ENCODE measurements around the gene CD2AP.
"Not testable (repeated sequence)": the region's sequence is repeated elsewhere in the genome, so short reads cannot be mapped to it uniquely, and the experiment has no call there.

DNA sequence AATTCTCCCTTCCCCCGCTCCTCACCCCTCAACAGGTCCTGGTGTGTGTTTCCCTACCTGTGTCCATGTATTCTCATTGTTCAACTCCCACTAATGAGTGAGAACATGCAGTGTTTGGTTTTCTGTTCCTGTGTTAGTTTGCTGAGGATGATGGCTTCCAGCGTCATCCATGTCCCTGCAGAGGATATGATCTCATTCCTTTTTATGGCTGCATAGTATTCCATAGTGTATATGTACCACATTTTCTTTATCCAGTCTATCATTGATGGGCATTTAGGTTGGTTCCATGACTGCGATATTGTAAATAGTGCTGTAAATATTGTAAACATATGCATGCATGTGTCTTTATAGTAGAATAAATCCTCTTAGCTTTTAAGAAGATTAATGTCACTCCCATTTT lies 89.0 kb downstream of the CD2AP start:
- TF ChIP-seq, protein P1, sequence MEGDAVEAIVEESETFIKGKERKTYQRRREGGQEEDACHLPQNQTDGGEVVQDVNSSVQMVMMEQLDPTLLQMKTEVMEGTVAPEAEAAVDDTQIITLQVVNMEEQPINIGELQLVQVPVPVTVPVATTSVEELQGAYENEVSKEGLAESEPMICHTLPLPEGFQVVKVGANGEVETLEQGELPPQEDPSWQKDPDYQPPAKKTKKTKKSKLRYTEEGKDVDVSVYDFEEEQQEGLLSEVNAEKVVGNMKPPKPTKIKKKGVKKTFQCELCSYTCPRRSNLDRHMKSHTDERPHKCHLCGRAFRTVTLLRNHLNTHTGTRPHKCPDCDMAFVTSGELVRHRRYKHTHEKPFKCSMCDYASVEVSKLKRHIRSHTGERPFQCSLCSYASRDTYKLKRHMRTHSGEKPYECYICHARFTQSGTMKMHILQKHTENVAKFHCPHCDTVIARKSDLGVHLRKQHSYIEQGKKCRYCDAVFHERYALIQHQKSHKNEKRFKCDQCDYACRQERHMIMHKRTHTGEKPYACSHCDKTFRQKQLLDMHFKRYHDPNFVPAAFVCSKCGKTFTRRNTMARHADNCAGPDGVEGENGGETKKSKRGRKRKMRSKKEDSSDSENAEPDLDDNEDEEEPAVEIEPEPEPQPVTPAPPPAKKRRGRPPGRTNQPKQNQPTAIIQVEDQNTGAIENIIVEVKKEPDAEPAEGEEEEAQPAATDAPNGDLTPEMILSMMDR (IDR thresholded peaks at IDR 0.05; ENCODE audit: insufficient read depth, low read depth, low read length): not testable (repeated sequence)
- not testable (repeated sequence) for TF ChIP-seq EZH2 (IDR thresholded peaks at IDR 0.05; ENCODE audit: insufficient read depth, low read length)
